SH-SY5Y (cell line): ENCODE measurements around the gene RSRC1.

ENCODE experiments used
- GATA2 ChIP-seq: IDR thresholded peaks from 2 replicates; pipeline ENCODE4 v1.6.1; 2011; ENCODE audit warnings: mild to moderate bottlenecking, low read depth, low read length
- GATA3 ChIP-seq: IDR thresholded peaks from 2 replicates; pipeline ENCODE4 v1.6.1; 2011; ENCODE audit warnings: low read depth, mild to moderate bottlenecking, low read length, moderate library complexity

DNA sequence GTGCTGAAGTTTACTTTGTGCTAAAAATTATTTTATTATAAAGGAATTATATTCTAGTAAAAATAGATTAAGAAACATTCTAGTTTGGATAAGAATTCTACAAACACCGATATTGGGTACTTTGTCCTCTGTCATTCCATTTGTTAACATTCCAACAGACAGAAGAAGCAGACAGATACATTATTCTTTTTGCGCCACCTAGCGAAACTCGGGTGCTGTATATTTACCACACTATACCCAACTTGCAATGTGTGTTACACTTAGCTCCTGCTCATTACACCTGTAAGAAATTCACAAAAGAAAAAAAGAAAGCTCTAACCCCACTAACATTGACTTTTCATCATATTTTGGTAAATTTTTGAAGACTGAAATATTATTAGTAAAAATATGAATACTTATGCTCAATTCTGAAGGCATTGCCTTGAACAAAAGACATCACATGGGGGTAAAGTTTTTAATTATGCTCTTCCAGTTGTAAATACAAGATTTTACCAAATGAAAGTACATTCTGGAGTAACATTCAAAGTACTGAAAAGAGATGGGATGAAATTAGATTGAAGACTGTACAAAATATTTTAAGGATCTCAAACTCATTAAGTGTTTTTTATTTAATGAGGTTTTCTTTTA lies 324.6 kb downstream of the RSRC1 start:
- TF ChIP-seq GATA2 (no peak), GATA3 (no peak)
